ENCODE results near the gene FOXO6.

GRCh38 chr1:41351262-41352151 lies 9.7 kb upstream of the FOXO6 start:
- TF ChIP-seq CTCF (IDR thresholded peaks at IDR 0.05) (no peak), POLR2A (IDR thresholded peaks at IDR 0.05) (no peak)

Data from right lobe of liver (tissue), 4 donors.